DOHH2 (cell line): Measurements from ENCODE around the gene TEKT3.

Experiments used
- H3F3A ChIP-seq: fragments of 200-600 bp; sonication (generic), shearing (Covaris generic); 2 replicates; pipeline ENCODE4 v1.6.0; 2016; ENCODE audit warnings: antibody characterized with exemption, mild to moderate bottlenecking; ENCODE audit not compliant: control insufficient read depth, insufficient read depth
- H3K27ac ChIP-seq: fragments of 200-600 bp; sonication (generic); 2 replicates; pipeline ENCODE4 v1.5.1; 2014; ENCODE audit warnings: low read depth, mild to moderate bottlenecking, low read length, moderate library complexity
- H3K27me3 ChIP-seq: fragments of 200-600 bp; sonication (generic); 2 replicates; pipeline ENCODE4 v1.6.1; 2014; ENCODE audit warnings: mild to moderate bottlenecking, low read length, mixed read lengths; ENCODE audit not compliant: control insufficient read depth
- H3K36me3 ChIP-seq: fragments of 200-600 bp; sonication (generic); 2 replicates; pipeline ENCODE4 v1.6.1; 2014; ENCODE audit warnings: mild to moderate bottlenecking, low read length, moderate library complexity, mixed read lengths; ENCODE audit not compliant: control insufficient read depth
- H3K4me1 ChIP-seq: fragments of 200-600 bp; sonication (generic); 2 replicates; pipeline ENCODE4 v1.6.1; 2014; ENCODE audit warnings: mild to moderate bottlenecking, low read length, mixed read lengths; ENCODE audit not compliant: control insufficient read depth
- H3K4me2 ChIP-seq: fragments of 200-600 bp; sonication (generic); 2 replicates; pipeline ENCODE4 v1.6.0; 2014; ENCODE audit warnings: mild to moderate bottlenecking, low read length, moderate library complexity
- H3K4me3 ChIP-seq: fragments of 200-600 bp; sonication (generic); 2 replicates; pipeline ENCODE4 v1.5.1; 2014; ENCODE audit warnings: mild to moderate bottlenecking, low read length, mixed read lengths
- H3K79me2 ChIP-seq: fragments of 200-600 bp; sonication (generic); 2 replicates; pipeline ENCODE4 v1.6.1; 2014; ENCODE audit warnings: mild to moderate bottlenecking, low read length, mixed read lengths; ENCODE audit not compliant: control insufficient read depth
- H3K9me2 ChIP-seq: fragments of 200-600 bp; sonication (generic); replicated peaks from 2 replicates; pipeline ENCODE4 v1.6.1; 2014; ENCODE audit warnings: mild to moderate bottlenecking, low read length, mixed read lengths; ENCODE audit not compliant: control insufficient read depth
- H3K9me3 ChIP-seq: fragments of 200-600 bp; sonication (generic); 2 replicates; pipeline ENCODE4 v1.6.1; 2014; ENCODE audit warnings: antibody characterized with exemption, low read length, mixed read lengths; ENCODE audit not compliant: control insufficient read depth, insufficient read depth
- H4K20me1 ChIP-seq: fragments of 200-600 bp; sonication (generic); 2 replicates; pipeline ENCODE4 v1.6.0; 2014; ENCODE audit warnings: low read depth, mild to moderate bottlenecking, antibody characterized with exemption, low read length, moderate library complexity; ENCODE audit not compliant: control insufficient read depth, insufficient read depth
- EZH2phosphoT487 ChIP-seq: fragments of 200-600 bp; sonication (generic); IDR thresholded peaks from 2 replicates; pipeline ENCODE4 v1.6.1; 2017; ENCODE audit warnings: borderline replicate concordance, mild to moderate bottlenecking, antibody characterized with exemption, low read length, moderate library complexity, mixed read lengths
- TF ChIP-seq, protein P1 (sequence below): fragments of 200-600 bp; sonication (generic); IDR thresholded peaks from one replicate; pipeline ENCODE4 v1.5.1; 2014; ENCODE audit warnings: antibody characterized with exemption, mild to moderate bottlenecking, low read depth, low read length; ENCODE audit not compliant: poor library complexity, severe bottlenecking

The TEKT3 gene

DNA sequence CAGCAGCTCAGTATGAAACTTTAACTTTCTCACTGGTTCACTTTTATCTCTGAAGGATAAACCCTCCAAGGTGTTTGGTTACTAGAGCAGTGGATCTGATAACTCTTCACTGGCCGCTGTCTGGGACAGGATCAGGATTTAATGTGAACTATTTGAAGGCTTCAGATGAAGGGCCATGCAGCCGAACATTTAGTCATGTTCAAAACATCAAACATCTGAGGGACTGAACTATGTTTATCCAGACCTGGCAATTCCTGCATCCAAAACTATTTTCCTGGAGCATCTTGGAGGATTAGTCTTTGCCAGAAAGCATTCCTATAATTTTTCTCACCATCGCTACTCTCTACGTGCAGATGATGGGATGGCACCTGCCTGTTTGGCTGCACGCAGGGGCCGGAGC lies 55.9 kb downstream of the TEKT3 start:
- no peaks in the 10 kb centered on the region for H3K79me2 ChIP-seq
- no peaks in the 10 kb centered on the region for H3K9me3 ChIP-seq
- no peaks in the 10 kb centered on the region for H4K20me1 ChIP-seq
- H3K4me1 ChIP-seq, result no peaks in the 10 kb centered on the region
- TF ChIP-seq, protein P1, sequence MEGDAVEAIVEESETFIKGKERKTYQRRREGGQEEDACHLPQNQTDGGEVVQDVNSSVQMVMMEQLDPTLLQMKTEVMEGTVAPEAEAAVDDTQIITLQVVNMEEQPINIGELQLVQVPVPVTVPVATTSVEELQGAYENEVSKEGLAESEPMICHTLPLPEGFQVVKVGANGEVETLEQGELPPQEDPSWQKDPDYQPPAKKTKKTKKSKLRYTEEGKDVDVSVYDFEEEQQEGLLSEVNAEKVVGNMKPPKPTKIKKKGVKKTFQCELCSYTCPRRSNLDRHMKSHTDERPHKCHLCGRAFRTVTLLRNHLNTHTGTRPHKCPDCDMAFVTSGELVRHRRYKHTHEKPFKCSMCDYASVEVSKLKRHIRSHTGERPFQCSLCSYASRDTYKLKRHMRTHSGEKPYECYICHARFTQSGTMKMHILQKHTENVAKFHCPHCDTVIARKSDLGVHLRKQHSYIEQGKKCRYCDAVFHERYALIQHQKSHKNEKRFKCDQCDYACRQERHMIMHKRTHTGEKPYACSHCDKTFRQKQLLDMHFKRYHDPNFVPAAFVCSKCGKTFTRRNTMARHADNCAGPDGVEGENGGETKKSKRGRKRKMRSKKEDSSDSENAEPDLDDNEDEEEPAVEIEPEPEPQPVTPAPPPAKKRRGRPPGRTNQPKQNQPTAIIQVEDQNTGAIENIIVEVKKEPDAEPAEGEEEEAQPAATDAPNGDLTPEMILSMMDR, result no peak
- TF ChIP-seq EZH2phosphoT487, result no peak
- no peaks in the 10 kb centered on the region for H3F3A ChIP-seq
- no peaks in the 10 kb centered on the region for H3K36me3 ChIP-seq
- H3K4me2 ChIP-seq, result no peak overlapping the region
- H3K9me2 ChIP-seq, result no peaks in the 10 kb centered on the region
- H3K27me3 ChIP-seq, result no peaks in the 10 kb centered on the region
- H3K27ac ChIP-seq, result no peak overlapping the region
- no peak overlapping the region for H3K4me3 ChIP-seq

DNA sequence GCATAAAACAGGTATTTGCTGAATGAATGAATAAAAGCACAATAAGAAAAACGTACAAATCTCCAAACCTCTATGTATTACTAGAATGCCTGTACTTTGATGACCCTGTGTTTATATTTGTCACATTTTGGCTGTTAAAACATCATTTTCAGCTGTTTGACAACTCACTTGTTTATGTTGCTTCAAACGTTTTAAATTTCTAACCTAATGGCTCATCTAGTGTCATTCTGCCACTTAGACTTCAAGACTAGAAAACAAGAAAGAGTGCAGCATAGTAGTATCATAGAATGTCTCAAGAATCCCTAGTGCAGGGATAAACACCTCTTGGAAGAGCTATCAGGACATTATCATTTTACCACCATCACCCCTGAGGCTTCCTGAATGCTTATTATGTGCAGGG lies 56.9 kb downstream of the TEKT3 start:
- Histone ChIP-seq H3K27ac (no peak overlapping the region), H3K4me1 (no peaks in the 10 kb centered on the region), H3K9me2 (no peaks in the 10 kb centered on the region), H3K4me2 (no peak overlapping the region), H3K9me3 (no peaks in the 10 kb centered on the region), H3K27me3 (no peaks in the 10 kb centered on the region), H3K4me3 (no peak overlapping the region), H3K79me2 (no peaks in the 10 kb centered on the region), H3F3A (no peaks in the 10 kb centered on the region), H4K20me1 (no peaks in the 10 kb centered on the region), H3K36me3 (no peaks in the 10 kb centered on the region)
- TF ChIP-seq, protein P1, result no peak

DNA sequence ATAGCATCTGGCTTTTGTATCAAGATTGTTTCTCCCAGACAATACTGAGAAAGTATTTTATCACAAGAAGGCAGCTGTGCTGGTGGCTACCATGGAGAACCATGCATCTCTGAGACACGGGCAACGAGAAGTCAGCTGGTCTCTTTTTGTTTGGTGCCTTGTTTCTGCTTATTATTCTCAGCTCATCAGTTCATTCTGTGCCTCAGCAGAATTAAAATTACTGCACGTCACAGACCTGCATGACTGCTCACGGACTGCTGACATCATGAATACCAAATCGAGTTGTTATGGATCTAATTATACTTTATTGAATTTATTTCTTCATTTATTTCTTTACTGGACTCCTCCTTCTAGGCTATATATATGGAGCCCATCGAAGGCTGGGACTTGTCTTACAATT lies 57.3 kb downstream of the TEKT3 start:
- Histone ChIP-seq H3K27me3 (no peaks in the 10 kb centered on the region), H3K36me3 (no peaks in the 10 kb centered on the region), H3K79me2 (no peaks in the 10 kb centered on the region), H3K4me3 (no peak overlapping the region), H4K20me1 (no peaks in the 10 kb centered on the region), H3K9me3 (no peaks in the 10 kb centered on the region), H3K4me1 (no peaks in the 10 kb centered on the region), H3K9me2 (no peaks in the 10 kb centered on the region), H3K4me2 (no peak overlapping the region), H3F3A (no peaks in the 10 kb centered on the region), H3K27ac (no peak overlapping the region)
- TF ChIP-seq, protein P1, result no peak
- TF ChIP-seq EZH2phosphoT487, result no peak

DNA sequence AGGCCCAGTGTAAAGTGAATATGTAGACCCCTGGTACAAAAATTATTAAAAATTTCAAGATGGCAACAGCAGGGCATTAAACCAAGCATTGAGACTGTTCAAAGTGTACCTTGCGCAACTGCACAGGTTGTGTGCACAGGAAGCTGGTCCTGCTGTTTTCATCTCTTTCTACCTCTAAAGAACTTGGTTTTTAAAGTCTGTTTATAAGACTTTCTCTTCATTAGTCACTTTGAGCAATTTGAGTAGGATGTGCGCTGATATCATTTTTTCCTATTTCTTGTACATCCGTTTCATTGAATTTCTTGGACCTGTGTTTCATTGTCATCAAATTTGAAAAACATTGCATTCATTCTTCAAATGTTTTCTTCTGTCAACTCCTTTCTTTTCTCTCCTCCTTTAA lies 59.5 kb downstream of the TEKT3 start:
- Histone ChIP-seq H3K79me2 (no peaks in the 10 kb centered on the region), H3K36me3 (no peaks in the 10 kb centered on the region), H3K4me2 (no peak overlapping the region), H4K20me1 (no peaks in the 10 kb centered on the region), H3F3A (no peaks in the 10 kb centered on the region), H3K4me1 (no peaks in the 10 kb centered on the region), H3K27me3 (no peaks in the 10 kb centered on the region), H3K27ac (no peak overlapping the region), H3K9me2 (no peaks in the 10 kb centered on the region), H3K9me3 (no peaks in the 10 kb centered on the region), H3K4me3 (no peak overlapping the region)
- no peak for TF ChIP-seq EZH2phosphoT487
- TF ChIP-seq, protein P1, result no peak
